ENCODE results near the gene ABCG4. TPM values are rescaled to one million over a fixed set of nuclear protein-coding genes. Genes with fewer than 3 reads are reported as not detected.

The ABCG4 gene
- total and polyA plus RNA-seq, 2 of the 8 experiments (the other 6 are each of a cell fraction or from before 2014, with no cell fraction given): 1.8 to 2.3 TPM

GRCh38 chr11:119196833-119197483, 48.1 kb downstream of the ABCG4 start:
- Histone ChIP-seq H4K8ac (ENCODE audit: extremely low read depth, insufficient read depth, low read length) (no peak overlapping the region), H3K4me1 (replicated peaks in 1 of 4; ENCODE audit: control insufficient read depth in 3 of 4, insufficient read depth in 4 of 4, low read length in 3 of 4) (peaks cover 0 to 7% (median under 1%) of the 10 kb centered on the region in 4 experiments; a peak in 4 of 7 replicates), H3K56ac (replicated peaks; ENCODE audit: insufficient read length, low read depth, low read length) (no peak overlapping the region), H2BK12ac (ENCODE audit: low read depth, low read length) (no peak overlapping the region), H2AFZ (ENCODE audit: low read length) (peak overlapping the region; percentile 81; the same call in 1 of the 2 replicates), H4K5ac (ENCODE audit: insufficient read length, low read depth, low read length) (no peak overlapping the region), H3K14ac (ENCODE audit: insufficient read length) (no peak overlapping the region), H3K9me3 (ENCODE audit: insufficient read depth in 2 of 2, low read depth in 1 of 2, low read length in 1 of 2) (no peaks in the 10 kb centered on the region), H2BK5ac (ENCODE audit: low read depth, low read length) (no peak overlapping the region), H3K4me3 (ENCODE audit: extremely low read depth in 1 of 4, insufficient read depth in 2 of 4, low read depth in 3 of 4, low read length in 4 of 4) (no peak overlapping the region), H2BK15ac (ENCODE audit: low read length) (0 out of 2 replicates have a peak overlapping the region, but pooled peaks have one; percentile 72), H3K27ac (ENCODE audit: low read depth, low read length) (no peak overlapping the region), H3K9ac (replicated peaks in 1 of 4; ENCODE audit: extremely low read depth in 1 of 4, low read depth in 3 of 4, low read length in 3 of 4) (no peak overlapping the region), H3K36me3 (ENCODE audit: control insufficient read depth in 2 of 4, insufficient read depth in 4 of 4, low read length in 3 of 4) (no peaks in the 10 kb centered on the region), H3K4me2 (ENCODE audit: insufficient read depth in 1 of 2, low read depth in 2 of 2, low read length in 2 of 2) (peak overlapping the region in 1 of 2 experiments; percentile 15; a peak in 1 of 4 replicates), H3K23ac (ENCODE audit: insufficient read length) (no peak overlapping the region), H2BK20ac (ENCODE audit: low read length) (no peak overlapping the region), H3K79me2 (ENCODE audit: control insufficient read depth in 1 of 2, insufficient read depth in 2 of 2, low read length in 2 of 2) (no peaks in the 10 kb centered on the region), H4K91ac (replicated peaks; ENCODE audit: insufficient read length, low read length) (no peak overlapping the region), H2AK5ac (ENCODE audit: low read depth, low read length) (no peak overlapping the region), H3K23me2 (ENCODE audit: low read depth, low read length) (no peaks in the 10 kb centered on the region), H4K20me1 (replicated peaks in 1 of 2; ENCODE audit: control insufficient read depth in 1 of 2, insufficient read depth in 2 of 2, low read length in 2 of 2) (no peaks in the 10 kb centered on the region), H3K4ac (replicated peaks; ENCODE audit: insufficient read length, low read depth, low read length) (no peak overlapping the region), H3K79me1 (ENCODE audit: low read depth, low read length) (no peaks in the 10 kb centered on the region), H3K27me3 (replicated peaks in 1 of 4; ENCODE audit: control insufficient read depth in 3 of 4, extremely low read depth in 1 of 4, insufficient read depth in 3 of 4, low read length in 3 of 4) (no peaks in the 10 kb centered on the region), H2BK120ac (replicated peaks; ENCODE audit: low read depth, low read length) (peak overlapping the region; percentile 34), H3K18ac (ENCODE audit: extremely low read depth, low read length) (no peak overlapping the region)
- peak in 1 of 2 experiments; percentile 74 for DNase-seq (ENCODE audit: low read depth in 1 of 2, low spot score in 2 of 2)
- 41% methylated on average over 4 of the region's 5 CpGs; no CpG with 5 or more reads in 1 of the 2 experiments for WGBS, 2 experiments (ENCODE audit: extremely low coverage in 1 of 2, insufficient coverage in 1 of 2, insufficient read length in 1 of 2, insufficient replicate concordance in 2 of 2, low coverage in 1 of 2, low lambda C conversion rate in 2 of 2, missing lambda C conversion rate in 1 of 2)
- CTCF ChIA-PET (ENCODE audit: partially characterized antibody): interaction anchor here (0.6 to 20.1 kb wide), 41 partner anchors 8 to 1955 kb away, joined by 3 to 367 read pairs (median 5); partner anchors contain the start of genes ABCG4, C2CD2L, CBL and DPAGT1
- peak; percentile 93 for FAIRE-seq
- POLR2A ChIA-PET (ENCODE audit: partially characterized antibody): interaction anchor here (0.6 to 3.1 kb wide), 14 partner anchors 9 to 112 kb away, joined by 3 to 15 read pairs (median 4); partner anchors contain the start of genes CBL, DPAGT1, HINFP and HMBS
- no peak for TF ChIP-seq YY1 (IDR thresholded peaks at IDR 0.05; ENCODE audit: low read depth, low read length)
- TF ChIP-seq NRF1 (IDR thresholded peaks at IDR 0.05; ENCODE audit: low read depth, low read length): no peak
- 0 out of 2 replicates have a peak, but pooled peaks have one; percentile 29 for TF ChIP-seq JUND (IDR thresholded peaks at IDR 0.05; ENCODE audit: low read length)
- TF ChIP-seq SIN3A (conservative IDR thresholded peaks at IDR 0.05 in 1 of 2, IDR thresholded peaks at IDR 0.05 in 1 of 2; ENCODE audit: low read depth in 1 of 2, low read length in 2 of 2): peak in 1 of 2 experiments; percentile 72; a peak in 2 of 4 replicates
- TF ChIP-seq RAD21 (IDR thresholded peaks at IDR 0.05 in 1 of 2, conservative IDR thresholded peaks at IDR 0.05 in 1 of 2; ENCODE audit: low read depth in 2 of 2, low read length in 2 of 2): peak; percentile 85 to 88
- peak; percentile 81 for TF ChIP-seq CEBPB (IDR thresholded peaks at IDR 0.05; ENCODE audit: low read depth, low read length)
- TF ChIP-seq RXRA (IDR thresholded peaks at IDR 0.05; ENCODE audit: insufficient read depth, low read depth, low read length): no peak
- 0 out of 2 replicates have a peak, but pooled peaks have one; percentile 46 for TF ChIP-seq ATF2 (IDR thresholded peaks at IDR 0.05; ENCODE audit: low read length)
- TF ChIP-seq EP300 (IDR thresholded peaks at IDR 0.05; ENCODE audit: borderline replicate concordance in 1 of 2, low read depth in 2 of 2, low read length in 2 of 2): no peak

Data from H1 (cell line).